Hepatocyte (in vitro differentiated cells): ENCODE results near the gene SH3GL2. TPM values are rescaled to one million over a fixed set of nuclear protein-coding genes. Genes with fewer than 3 reads are reported as not detected.

Source experiments
- DNase-seq: peaks from one replicate; pipeline ENCODE4 v3.0.0-alpha.2; 2016; ENCODE audit warnings: low spot score
- H2AFZ ChIP-seq: fragments of 200-600 bp; sonication (generic); 2 replicates; pipeline ENCODE4 v1.6.0; 2016; ENCODE audit warnings: antibody characterized with exemption, mild to moderate bottlenecking
- H3K27ac ChIP-seq: fragments of 200-600 bp; sonication (generic); 2 replicates; pipeline ENCODE4 v1.5.1; 2016; ENCODE audit warnings: mild to moderate bottlenecking
- H3K27me3 ChIP-seq: fragments of 200-600 bp; sonication (generic); 2 replicates; pipeline ENCODE4 v1.6.1; 2016
- H3K36me3 ChIP-seq: fragments of 200-600 bp; sonication (generic); replicated peaks from 2 replicates; pipeline ENCODE4 v1.5.1; 2016; ENCODE audit warnings: low read depth; ENCODE audit not compliant: insufficient read depth
- H3K4me1 ChIP-seq: fragments of 200-600 bp; sonication (generic); 2 replicates; pipeline ENCODE4 v1.5.1; 2016; ENCODE audit warnings: mild to moderate bottlenecking, moderate library complexity; ENCODE audit not compliant: insufficient read depth
- H3K4me2 ChIP-seq: fragments of 200-600 bp; sonication (generic); 2 replicates; pipeline ENCODE4 v1.6.0; 2016
- H3K4me3 ChIP-seq: fragments of 200-600 bp; sonication (generic); 2 replicates; pipeline ENCODE4 v1.5.1; 2016; ENCODE audit warnings: mild to moderate bottlenecking
- H3K79me2 ChIP-seq: fragments of 200-600 bp; sonication (generic); 2 replicates; pipeline ENCODE4 v1.6.0; 2017; ENCODE audit warnings: mild to moderate bottlenecking
- H3K9me2 ChIP-seq: fragments of 200-600 bp; sonication (generic); replicated peaks from 2 replicates; pipeline ENCODE4 v1.6.0; 2017; ENCODE audit warnings: mild to moderate bottlenecking; ENCODE audit not compliant: insufficient read depth
- H3K9me3 ChIP-seq: fragments of 200-600 bp; sonication (generic); 2 replicates; pipeline ENCODE4 v1.5.1; 2016; ENCODE audit warnings: low read depth, mild to moderate bottlenecking
- H4K20me1 ChIP-seq: fragments of 200-600 bp; sonication (generic); 2 replicates; pipeline ENCODE4 v1.6.0; 2016; ENCODE audit warnings: mild to moderate bottlenecking; ENCODE audit not compliant: insufficient read depth, poor library complexity, severe bottlenecking
- EZH2 ChIP-seq: fragments of 200-600 bp; sonication (generic); IDR thresholded peaks from 2 replicates; pipeline ENCODE4 v1.6.1; 2016; ENCODE audit warnings: antibody characterized with exemption, mild to moderate bottlenecking, borderline replicate concordance
- EZH2phosphoT487 ChIP-seq: fragments of 200-600 bp; sonication (generic); IDR thresholded peaks from one replicate; pipeline ENCODE4 v1.6.1; 2018; ENCODE audit warnings: antibody characterized with exemption, mild to moderate bottlenecking, low read depth, moderate library complexity; ENCODE audit not compliant: unreplicated experiment, severe bottlenecking
- WGBS: methylation state at CpG from one replicate; pipeline ENCODE4 v1.1.6; 2016; ENCODE audit warnings: low lambda C conversion rate; ENCODE audit errors: missing lambda C conversion rate; 5-methylcytosine and 5-hydroxymethylcytosine counted together
- polyA plus RNA-seq: library from polyadenylated mRNA; unstranded; fragments of >200 nt; fragmentation: Nextera tagmentation; extraction: Ambion mirVana; gene quantifications from 2 replicates; pipeline ENCODE4 v1.2.1, GENCODE V29; 2016
- total RNA-seq: library from RNA; depleted of rRNA; stranded (reverse); fragments of >200 nt; gene quantifications from 2 replicates; pipeline ENCODE4 v1.2.3, GENCODE V29; 2014
- TF ChIP-seq, protein P1 (sequence below): fragments of 200-600 bp; sonication (generic); IDR thresholded peaks from 2 replicates; pipeline ENCODE4 v1.5.1; 2016; ENCODE audit warnings: antibody characterized with exemption, mild to moderate bottlenecking; ENCODE audit not compliant: poor library complexity

Gene SH3GL2
- total and polyA plus RNA-seq, 2 experiments from 2014 or later: 2.8 to 5.8 TPM

DNA sequence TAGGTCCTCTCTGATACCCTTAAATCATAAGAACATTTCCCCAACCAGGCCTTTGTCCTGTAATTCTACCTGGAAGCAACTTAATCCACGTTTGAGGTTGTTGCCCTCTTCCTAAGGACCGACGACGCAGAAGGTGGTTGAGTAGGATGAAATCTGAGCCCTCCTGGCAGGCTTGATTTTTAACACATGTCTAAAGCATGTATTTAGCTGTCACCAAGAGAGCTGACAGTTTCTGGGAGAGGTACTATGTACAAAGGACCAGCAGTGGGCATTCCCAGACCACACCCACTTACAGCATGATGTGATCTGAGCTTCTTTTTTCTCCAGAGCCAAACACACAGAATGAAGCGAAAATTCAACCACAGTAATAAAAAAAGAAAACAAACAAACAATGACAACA is 260.9 kb downstream of the SH3GL2 start:
- no peak for TF ChIP-seq EZH2phosphoT487
- TF ChIP-seq EZH2: no peak
- TF ChIP-seq, protein P1, sequence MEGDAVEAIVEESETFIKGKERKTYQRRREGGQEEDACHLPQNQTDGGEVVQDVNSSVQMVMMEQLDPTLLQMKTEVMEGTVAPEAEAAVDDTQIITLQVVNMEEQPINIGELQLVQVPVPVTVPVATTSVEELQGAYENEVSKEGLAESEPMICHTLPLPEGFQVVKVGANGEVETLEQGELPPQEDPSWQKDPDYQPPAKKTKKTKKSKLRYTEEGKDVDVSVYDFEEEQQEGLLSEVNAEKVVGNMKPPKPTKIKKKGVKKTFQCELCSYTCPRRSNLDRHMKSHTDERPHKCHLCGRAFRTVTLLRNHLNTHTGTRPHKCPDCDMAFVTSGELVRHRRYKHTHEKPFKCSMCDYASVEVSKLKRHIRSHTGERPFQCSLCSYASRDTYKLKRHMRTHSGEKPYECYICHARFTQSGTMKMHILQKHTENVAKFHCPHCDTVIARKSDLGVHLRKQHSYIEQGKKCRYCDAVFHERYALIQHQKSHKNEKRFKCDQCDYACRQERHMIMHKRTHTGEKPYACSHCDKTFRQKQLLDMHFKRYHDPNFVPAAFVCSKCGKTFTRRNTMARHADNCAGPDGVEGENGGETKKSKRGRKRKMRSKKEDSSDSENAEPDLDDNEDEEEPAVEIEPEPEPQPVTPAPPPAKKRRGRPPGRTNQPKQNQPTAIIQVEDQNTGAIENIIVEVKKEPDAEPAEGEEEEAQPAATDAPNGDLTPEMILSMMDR: no peak
- H3K27me3 ChIP-seq: no peaks in the 10 kb centered on the region
- H3K4me2 ChIP-seq: no peak overlapping the region
- peak; percentile 5 for DNase-seq
- H3K9me2 ChIP-seq: no peaks in the 10 kb centered on the region
- H2AFZ ChIP-seq: no peak overlapping the region
- no peak overlapping the region for H3K27ac ChIP-seq
- no peaks in the 10 kb centered on the region for H3K79me2 ChIP-seq
- no peaks in the 10 kb centered on the region for H3K9me3 ChIP-seq
- H3K36me3 ChIP-seq: no peaks in the 10 kb centered on the region
- no peaks in the 10 kb centered on the region for H3K4me1 ChIP-seq
- WGBS: 62% methylated on average over 5 of the region's 5 CpGs
- no peaks in the 10 kb centered on the region for H4K20me1 ChIP-seq
- H3K4me3 ChIP-seq: no peak overlapping the region

- 95% methylated on average over 1 of the region's 1 CpG for WGBS
- H3K4me1 ChIP-seq: no peaks in the 10 kb centered on the region
- TF ChIP-seq EZH2 (no peak), EZH2phosphoT487 (no peak)
- TF ChIP-seq, protein P1: no peak
Observed at GRCh38 chr9:17843236-17843635, 264.4 kb downstream of the SH3GL2 start.

More at GRCh38 chr9:17843236-17843635, 264.4 kb downstream of the SH3GL2 start:
- Histone ChIP-seq H4K20me1 (no peaks in the 10 kb centered on the region), H3K4me2 (no peak overlapping the region), H3K27ac (no peak overlapping the region), H3K9me2 (no peaks in the 10 kb centered on the region), H2AFZ (no peak overlapping the region), H3K27me3 (no peaks in the 10 kb centered on the region), H3K79me2 (no peaks in the 10 kb centered on the region), H3K4me3 (no peak overlapping the region), H3K9me3 (no peaks in the 10 kb centered on the region), H3K36me3 (no peaks in the 10 kb centered on the region)
- no peak for DNase-seq
